ENCODE measurements around the gene BSCL2. TPM values are rescaled to one million over a fixed set of nuclear protein-coding genes. Genes with fewer than 3 reads are reported as not detected.

The BSCL2 gene
- total and polyA plus RNA-seq, 2 donors (not counting 1 experiment from before 2014, with no cell fraction given) = 38.5 to 56.3 TPM

GRCh38 chr11:62673196-62673525 lies 34.1 kb downstream of the BSCL2 start:
- Histone ChIP-seq H3K9me3 (ENCODE audit: control extremely low read depth in 1 of 3, control insufficient read depth in 2 of 3, insufficient read depth in 1 of 3, low read length in 2 of 3) (no peaks in the 10 kb centered on the region), H3K9ac (ENCODE audit: low read length) (no peak overlapping the region), H3K27ac (ENCODE audit: low read length in 2 of 2) (peak overlapping the region; percentile 33 to 71), H3K27me3 (replicated peaks in 1 of 4; ENCODE audit: control extremely low read depth in 1 of 4, control insufficient read depth in 3 of 4, insufficient read depth in 4 of 4, low read length in 3 of 4) (no peaks in the 10 kb centered on the region), H3K79me2 (ENCODE audit: control insufficient read depth, insufficient read depth, low read length) (peaks cover 62% of the 10 kb centered on the region), H3K4me2 (replicated peaks; ENCODE audit: low read depth, low read length, poor library complexity, severe bottlenecking) (peak overlapping the region; percentile 94), H2AFZ (ENCODE audit: insufficient read depth, low read depth, low read length, poor library complexity, severe bottlenecking) (no peak overlapping the region), H4K20me1 (ENCODE audit: control insufficient read depth, insufficient read depth, low read length, poor library complexity, severe bottlenecking) (peaks cover 5% of the 10 kb centered on the region), H3K4me3 (ENCODE audit: control extremely low read depth in 1 of 5, extremely low read depth in 1 of 5, insufficient read depth in 1 of 5, low read depth in 2 of 5, low read length in 4 of 5) (no peak overlapping the region), H3K4me1 (ENCODE audit: control insufficient read depth in 2 of 2, insufficient read depth in 2 of 2, low read length in 2 of 2) (peaks cover 21 to 32% of the 10 kb centered on the region in 2 donors), H3K36me3 (replicated peaks in 1 of 2; ENCODE audit: control extremely low read depth in 1 of 2, control insufficient read depth in 1 of 2, extremely low read depth in 1 of 2, insufficient read depth in 2 of 2, low read length in 1 of 2) (peaks cover 1 to 27% of the 10 kb centered on the region in 2 experiments)
- DNase-seq (no peak), ATAC-seq (ENCODE audit: low read depth) (no peak)
- TF ChIP-seq CTCF (IDR thresholded peaks at IDR 0.05) (no peak), EZH2 (IDR thresholded peaks at IDR 0.05; ENCODE audit: borderline replicate concordance, insufficient read depth, low read depth, low read length, poor library complexity, severe bottlenecking) (no peak)
- WGBS (ENCODE audit: insufficient coverage) = no CpG with 5 or more reads among the region's 2 CpGs
- POLR2A ChIA-PET = interaction anchor here (2.2 kb wide), 1 partner anchor 54 kb away, joined by 8 read pairs; the partner anchor contains the start of gene HNRNPUL2
- peak overlapping the region; percentile 37 for H3K27ac Mint-ChIP-seq
- H3K27me3 Mint-ChIP-seq = no peaks in the 10 kb centered on the region
- H3K9me3 Mint-ChIP-seq (ENCODE audit: insufficient read depth) = no peaks in the 10 kb centered on the region
- CTCF ChIA-PET = interaction anchor here (1.5 to 2.4 kb wide), 2 partner anchors 21 to 27 kb away, joined by 3 to 10 read pairs; partner anchors contain the start of gene GANAB
- H3K4me1 Mint-ChIP-seq = peaks cover 52% of the 10 kb centered on the region
- intact Hi-C loops (cut with micrococcal nuclease) = no loop called here
- peak overlapping the region; percentile 100 for H3K4me3 Mint-ChIP-seq

- Histone ChIP-seq H3K9ac (ENCODE audit: low read length) (peak within 1 kb of the TSS; percentile 97), H3K9me3 (ENCODE audit: control extremely low read depth in 1 of 3, control insufficient read depth in 2 of 3, insufficient read depth in 1 of 3, low read length in 2 of 3) (no peaks in the 10 kb centered on the region), H3K79me2 (ENCODE audit: control insufficient read depth, insufficient read depth, low read length) (peaks cover 63% of the 10 kb centered on the region), H3K27me3 (replicated peaks in 1 of 4; ENCODE audit: control extremely low read depth in 1 of 4, control insufficient read depth in 3 of 4, insufficient read depth in 4 of 4, low read length in 3 of 4) (no peaks in the 10 kb centered on the region), H3K4me2 (replicated peaks; ENCODE audit: low read depth, low read length, poor library complexity, severe bottlenecking) (peak within 1 kb of the TSS; percentile 94), H4K20me1 (ENCODE audit: control insufficient read depth, insufficient read depth, low read length, poor library complexity, severe bottlenecking) (peaks cover 5% of the 10 kb centered on the region), H3K27ac (ENCODE audit: low read length in 2 of 2) (peak within 1 kb of the TSS; percentile 56 to 71), H2AFZ (ENCODE audit: insufficient read depth, low read depth, low read length, poor library complexity, severe bottlenecking) (peak within 1 kb of the TSS; percentile 92), H3K36me3 (replicated peaks in 1 of 2; ENCODE audit: control extremely low read depth in 1 of 2, control insufficient read depth in 1 of 2, extremely low read depth in 1 of 2, insufficient read depth in 2 of 2, low read length in 1 of 2) (peaks cover 3 to 24% of the 10 kb centered on the region in 2 experiments), H3K4me1 (ENCODE audit: control insufficient read depth in 2 of 2, insufficient read depth in 2 of 2, low read length in 2 of 2) (peaks cover 21 to 36% of the 10 kb centered on the region in 2 donors), H3K4me3 (ENCODE audit: control extremely low read depth in 1 of 5, extremely low read depth in 1 of 5, insufficient read depth in 1 of 5, low read depth in 2 of 5, low read length in 4 of 5) (peak within 1 kb of the TSS; percentile 85 to 97 (median 87))
- no peaks in the 10 kb centered on the region for H3K9me3 Mint-ChIP-seq (ENCODE audit: insufficient read depth)
- DNase-seq (peak; percentile 86), ATAC-seq (ENCODE audit: low read depth) (peak; percentile 77)
- ChIA-PET CTCF (interaction anchor here (0.6 to 2.5 kb wide), 12 partner anchors 9 to 186 kb away, joined by 3 to 13 read pairs (median 4); partner anchors contain the start of genes B3GAT3, EEF1G, INTS5 and TUT1), POLR2A (interaction anchor here (0.6 to 2.8 kb wide), 22 partner anchors 8 to 220 kb away, joined by 3 to 21 read pairs (median 5); partner anchors contain the start of genes B3GAT3, EEF1G, GANAB and HNRNPUL2)
- WGBS (ENCODE audit: insufficient coverage) = under 1% methylated on average over 59 of the region's 59 CpGs
- H3K27me3 Mint-ChIP-seq = no peaks in the 10 kb centered on the region
- peak within 1 kb of the TSS; percentile 100 for H3K4me3 Mint-ChIP-seq
- peaks cover 48% of the 10 kb centered on the region for H3K4me1 Mint-ChIP-seq
- intact Hi-C loops (cut with micrococcal nuclease) = loop anchor here (1.0 to 2.0 kb wide), 6 partner anchors 7 to 209 kb away; partner anchors contain the start of genes GANAB, HNRNPUL2, INTS5 and SLC3A2
- H3K27ac Mint-ChIP-seq = peak within 1 kb of the TSS; percentile 97
- no peak for TF ChIP-seq EZH2 (IDR thresholded peaks at IDR 0.05; ENCODE audit: borderline replicate concordance, insufficient read depth, low read depth, low read length, poor library complexity, severe bottlenecking)
- TF ChIP-seq CTCF (IDR thresholded peaks at IDR 0.05) = no peak
Measured at GRCh38 chr11:62671608-62672389, 35.4 kb downstream of the BSCL2 start, which contains the start of the genes LBHD1 and UQCC3. Gene LBHD1 (minus strand): TSS chr11:62672267. CDS start chr11:62670031, 2,236 bp downstream. Gene UQCC3 (plus strand): TSS chr11:62671673. CDS start chr11:62671746, 73 bp downstream.
